ENCODE measurements around the gene GOLIM4. TPM values are rescaled to one million over a fixed set of nuclear protein-coding genes. Genes with fewer than 3 reads are reported as not detected.

The GOLIM4 gene
- total RNA-seq, 4 donors from 2014 or later = 9.1 to 29.6 (median 13.8) TPM

DNA sequence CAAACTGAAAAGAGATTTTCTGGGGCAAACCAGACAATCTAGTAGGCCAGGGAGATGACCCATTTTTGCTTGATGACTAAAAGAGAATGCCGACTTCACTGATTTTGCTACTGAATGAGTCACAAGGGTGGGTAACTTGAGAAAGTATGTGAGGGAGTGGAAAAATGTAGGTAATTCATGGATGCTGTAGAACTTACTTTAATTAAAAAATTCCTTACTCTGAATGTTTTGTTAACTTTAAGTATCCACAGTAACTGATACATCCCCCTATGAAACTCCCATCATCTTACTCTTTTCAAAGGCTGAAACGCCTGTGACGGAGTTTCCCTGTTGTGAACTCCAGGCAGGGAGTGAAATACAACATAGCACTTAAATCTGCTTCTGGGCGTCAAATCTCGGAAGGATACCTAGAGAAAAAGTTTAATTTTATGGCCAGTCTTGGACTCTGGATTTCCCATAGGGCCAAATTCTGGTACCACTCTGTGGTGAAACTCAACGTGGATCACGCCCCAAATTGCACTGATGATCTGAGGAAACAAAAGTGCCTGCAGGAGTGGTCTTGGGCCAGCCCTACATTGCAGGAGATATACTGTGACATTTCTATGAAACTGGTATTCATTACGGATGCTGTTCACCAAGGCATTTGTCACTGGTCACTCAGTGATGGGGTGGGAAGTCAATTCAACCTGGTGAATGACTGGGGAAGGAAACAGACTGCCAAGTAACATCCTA is 24.0 kb downstream of the GOLIM4 start:
- H3K36me3 ChIP-seq = no peaks in the 10 kb centered on the region
- H3K27me3 ChIP-seq = no peaks in the 10 kb centered on the region
- 59 to 74% methylated on average over 8 of the region's 8 CpGs for WGBS, 2 donors
- intact Hi-C loops (cut with DNase I) = no loop called here
- H3K9me3 ChIP-seq = no peaks in the 10 kb centered on the region
- no peak overlapping the region for H3K4me3 ChIP-seq
- no peak overlapping the region for H3K27ac ChIP-seq
- no peak for DNase-seq
- TF ChIP-seq CTCF (IDR thresholded peaks at IDR 0.05) (no peak), POLR2A (IDR thresholded peaks at IDR 0.05) (no peak)
- H3K4me1 ChIP-seq = peaks cover 0 to 18% (median 4%) of the 10 kb centered on the region in 3 donors

- Histone ChIP-seq H3K27me3 (no peaks in the 10 kb centered on the region), H3K4me1 (peaks cover 0 to 18% (median 6%) of the 10 kb centered on the region in 3 donors), H3K27ac (no peak overlapping the region), H3K36me3 (no peaks in the 10 kb centered on the region), H3K9me3 (no peaks in the 10 kb centered on the region), H3K4me3 (no peak overlapping the region)
- intact Hi-C loops (cut with DNase I) = no loop called here
- WGBS, 2 donors = 55 to 61% methylated on average over 2 of the region's 2 CpGs
- DNase-seq = no peak
- no peak for TF ChIP-seq CTCF (IDR thresholded peaks at IDR 0.05)
- no peak for TF ChIP-seq POLR2A (IDR thresholded peaks at IDR 0.05)
Observed at GRCh38 chr3:168070919-168071318, 24.8 kb downstream of the GOLIM4 start.

DNA sequence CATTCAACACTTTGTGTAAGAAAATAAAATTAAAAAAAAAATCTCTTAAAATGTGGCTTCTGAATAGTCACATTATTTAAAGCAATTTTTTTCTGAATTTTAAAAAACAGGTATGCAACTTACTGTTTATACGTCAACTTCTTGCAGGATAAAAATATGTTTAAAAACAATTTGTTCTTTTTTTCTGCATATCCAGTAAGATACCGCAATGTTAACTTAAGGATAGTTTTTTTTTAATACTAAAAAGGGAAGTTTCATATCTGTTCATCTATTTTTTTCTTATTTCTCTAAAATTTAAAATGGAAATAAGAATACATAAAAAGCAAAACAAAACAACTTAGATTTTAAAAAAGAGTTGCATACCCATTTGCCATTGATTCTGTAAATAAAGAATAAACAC is 27.4 kb downstream of the GOLIM4 start:
- DNase-seq = no peak
- 80 to 92% methylated on average over 2 of the region's 2 CpGs for WGBS, 2 donors
- no peaks in the 10 kb centered on the region for H3K9me3 ChIP-seq
- no peaks in the 10 kb centered on the region for H3K36me3 ChIP-seq
- H3K27ac ChIP-seq = no peak overlapping the region
- no peaks in the 10 kb centered on the region for H3K27me3 ChIP-seq
- peaks cover 0 to 18% (median 6%) of the 10 kb centered on the region in 3 donors for H3K4me1 ChIP-seq
- no peak overlapping the region for H3K4me3 ChIP-seq
- TF ChIP-seq CTCF (IDR thresholded peaks at IDR 0.05) (no peak), POLR2A (IDR thresholded peaks at IDR 0.05) (no peak)
- intact Hi-C loops (cut with DNase I) = no loop called here

- no peak overlapping the region for H3K27ac ChIP-seq
- H3K36me3 ChIP-seq = no peaks in the 10 kb centered on the region
- DNase-seq = no peak
- peaks cover 0 to 11% (median 6%) of the 10 kb centered on the region in 3 donors for H3K4me1 ChIP-seq
- no peak overlapping the region for H3K4me3 ChIP-seq
- TF ChIP-seq CTCF (IDR thresholded peaks at IDR 0.05) = no peak
- TF ChIP-seq POLR2A (IDR thresholded peaks at IDR 0.05) = no peak
- intact Hi-C loops (cut with DNase I) = no loop called here
- no peaks in the 10 kb centered on the region for H3K9me3 ChIP-seq
- no peaks in the 10 kb centered on the region for H3K27me3 ChIP-seq
Observed at GRCh38 chr3:168066882-168067281, 28.8 kb downstream of the GOLIM4 start.

GRCh38 chr3:168065569-168065968 is 30.2 kb downstream of the GOLIM4 start:
- Histone ChIP-seq H3K36me3 (no peaks in the 10 kb centered on the region), H3K4me1 (peaks cover 0 to 3% (median 0%) of the 10 kb centered on the region in 3 donors), H3K27ac (no peak overlapping the region), H3K9me3 (no peaks in the 10 kb centered on the region), H3K4me3 (no peak overlapping the region), H3K27me3 (no peaks in the 10 kb centered on the region)
- DNase-seq = no peak
- intact Hi-C loops (cut with DNase I) = no loop called here
- TF ChIP-seq POLR2A (IDR thresholded peaks at IDR 0.05) = no peak
- no peak for TF ChIP-seq CTCF (IDR thresholded peaks at IDR 0.05)

All from esophagus squamous epithelium (tissue), 5 donors.